Measurements from ENCODE around the gene SQSTM1. TPM values are rescaled to one million over a fixed set of nuclear protein-coding genes. Genes with fewer than 3 reads are reported as not detected.

Gene SQSTM1
- total and polyA plus RNA-seq, 2 donors (not counting 1 experiment from before 2014, with no cell fraction given) = 72.2 to 400 TPM

GRCh38 chr5:179816401-179816795, 4.3 kb upstream of the SQSTM1 start:
- H3K9me3 ChIP-seq (ENCODE audit: control extremely low read depth in 1 of 3, control insufficient read depth in 2 of 3, insufficient read depth in 1 of 3, low read length in 2 of 3) = peaks cover 0 to 3% (median 0%) of the 10 kb centered on the region in 3 donors
- H3K4me1 ChIP-seq (ENCODE audit: control insufficient read depth in 2 of 2, insufficient read depth in 2 of 2, low read length in 2 of 2) = peaks cover 32 to 38% of the 10 kb centered on the region in 2 donors
- peak overlapping the region in 4 of 5 experiments; percentile 19 to 60 (median 42) for H3K4me3 ChIP-seq (ENCODE audit: control extremely low read depth in 1 of 5, extremely low read depth in 1 of 5, insufficient read depth in 1 of 5, low read depth in 2 of 5, low read length in 4 of 5)
- TF ChIP-seq EZH2 (IDR thresholded peaks at IDR 0.05; ENCODE audit: borderline replicate concordance, insufficient read depth, low read depth, low read length, poor library complexity, severe bottlenecking) (no peak), CTCF (IDR thresholded peaks at IDR 0.05) (no peak)
- no peak overlapping the region for H3K9ac ChIP-seq (ENCODE audit: low read length)
- H2AFZ ChIP-seq (ENCODE audit: insufficient read depth, low read depth, low read length, poor library complexity, severe bottlenecking) = peak overlapping the region; percentile 75
- peaks cover 22% of the 10 kb centered on the region for H3K79me2 ChIP-seq (ENCODE audit: control insufficient read depth, insufficient read depth, low read length)
- H3K27ac ChIP-seq (ENCODE audit: low read length in 2 of 2) = no peak overlapping the region
- WGBS (ENCODE audit: insufficient coverage) = 81% methylated on average over 20 of the region's 23 CpGs
- ChIA-PET CTCF (interaction anchor here (1.0 kb wide), 1 partner anchor 15 kb away, joined by 6 read pairs; no protein-coding TSS in a partner anchor), POLR2A (interaction anchor here (0.6 to 1.0 kb wide), 2 partner anchors 9 to 136 kb away, joined by 3 read pairs; partner anchors contain the start of gene CBY3)
- peak overlapping the region; percentile 87 for H3K4me2 ChIP-seq (replicated peaks; ENCODE audit: low read depth, low read length, poor library complexity, severe bottlenecking)
- H4K20me1 ChIP-seq (ENCODE audit: control insufficient read depth, insufficient read depth, low read length, poor library complexity, severe bottlenecking) = peaks cover 7% of the 10 kb centered on the region
- H3K4me3 Mint-ChIP-seq = peak overlapping the region; percentile 41
- H3K27ac Mint-ChIP-seq = no peak overlapping the region
- no peaks in the 10 kb centered on the region for H3K27me3 Mint-ChIP-seq
- ATAC-seq (ENCODE audit: low read depth) = no peak
- H3K27me3 ChIP-seq (replicated peaks in 1 of 4; ENCODE audit: control extremely low read depth in 1 of 4, control insufficient read depth in 3 of 4, insufficient read depth in 4 of 4, low read length in 3 of 4) = peaks cover 0 to 6% (median 0%) of the 10 kb centered on the region in 4 experiments
- peaks cover 34% of the 10 kb centered on the region for H3K4me1 Mint-ChIP-seq
- H3K9me3 Mint-ChIP-seq (ENCODE audit: insufficient read depth) = no peaks in the 10 kb centered on the region
- H3K36me3 ChIP-seq (replicated peaks in 1 of 2; ENCODE audit: control extremely low read depth in 1 of 2, control insufficient read depth in 1 of 2, extremely low read depth in 1 of 2, insufficient read depth in 2 of 2, low read length in 1 of 2) = peaks cover 0 to 11% of the 10 kb centered on the region in 2 experiments
- intact Hi-C loops (cut with micrococcal nuclease) = loop anchor here (5.0 kb wide), 2 partner anchors 256 to 264 kb away; partner anchors contain the start of genes RNF130 and RUFY1
- DNase-seq = no peak

- Histone ChIP-seq H3K9ac (ENCODE audit: low read length) (peak overlapping the region; percentile 39), H3K9me3 (ENCODE audit: control extremely low read depth in 1 of 3, control insufficient read depth in 2 of 3, insufficient read depth in 1 of 3, low read length in 2 of 3) (peaks cover 0 to 3% (median 0%) of the 10 kb centered on the region in 3 donors), H3K4me2 (replicated peaks; ENCODE audit: low read depth, low read length, poor library complexity, severe bottlenecking) (peak overlapping the region; percentile 87), H3K4me1 (ENCODE audit: control insufficient read depth in 2 of 2, insufficient read depth in 2 of 2, low read length in 2 of 2) (peaks cover 34 to 43% of the 10 kb centered on the region in 2 donors), H3K27me3 (replicated peaks in 1 of 4; ENCODE audit: control extremely low read depth in 1 of 4, control insufficient read depth in 3 of 4, insufficient read depth in 4 of 4, low read length in 3 of 4) (peaks cover 0 to 6% (median 0%) of the 10 kb centered on the region in 4 experiments), H4K20me1 (ENCODE audit: control insufficient read depth, insufficient read depth, low read length, poor library complexity, severe bottlenecking) (peaks cover 12% of the 10 kb centered on the region), H3K27ac (ENCODE audit: low read length in 2 of 2) (no peak overlapping the region), H3K79me2 (ENCODE audit: control insufficient read depth, insufficient read depth, low read length) (peaks cover 27% of the 10 kb centered on the region), H2AFZ (ENCODE audit: insufficient read depth, low read depth, low read length, poor library complexity, severe bottlenecking) (peak overlapping the region; percentile 75), H3K4me3 (ENCODE audit: control extremely low read depth in 1 of 5, extremely low read depth in 1 of 5, insufficient read depth in 1 of 5, low read depth in 2 of 5, low read length in 4 of 5) (peak overlapping the region in 4 of 5 experiments; percentile 19 to 60 (median 42)), H3K36me3 (replicated peaks in 1 of 2; ENCODE audit: control extremely low read depth in 1 of 2, control insufficient read depth in 1 of 2, extremely low read depth in 1 of 2, insufficient read depth in 2 of 2, low read length in 1 of 2) (peaks cover 0 to 11% of the 10 kb centered on the region in 2 experiments)
- DNase-seq (peak; percentile 54), ATAC-seq (ENCODE audit: low read depth) (no peak)
- intact Hi-C loops (cut with micrococcal nuclease) = loop anchor here (5.0 kb wide), 2 partner anchors 255 to 265 kb away; partner anchors contain the start of genes RNF130 and RUFY1
- Mint-ChIP-seq H3K9me3 (ENCODE audit: insufficient read depth) (no peaks in the 10 kb centered on the region), H3K27ac (peak overlapping the region; percentile 59), H3K27me3 (no peaks in the 10 kb centered on the region), H3K4me1 (peaks cover 38% of the 10 kb centered on the region), H3K4me3 (peak overlapping the region; percentile 91)
- TF ChIP-seq CTCF (IDR thresholded peaks at IDR 0.05) (no peak), EZH2 (IDR thresholded peaks at IDR 0.05; ENCODE audit: borderline replicate concordance, insufficient read depth, low read depth, low read length, poor library complexity, severe bottlenecking) (no peak)
- ChIA-PET CTCF (no interaction called here), POLR2A (interaction anchor here (1.0 kb wide), 1 partner anchor 10 kb away, joined by 3 read pairs; no protein-coding TSS in a partner anchor)
- 3% methylated on average over 71 of the region's 72 CpGs for WGBS (ENCODE audit: insufficient coverage)
Observed at GRCh38 chr5:179816796-179817469, 3.8 kb upstream of the SQSTM1 start.

All from B cell (primary cell).